HG02610 (cell line): Measurements from ENCODE around the gene BBX.

ENCODE experiments used
- ATAC-seq: cut with Tn5 transposase; IDR thresholded peaks from one replicate; pipeline ENCODE4 v1.9.1; 2021; ENCODE audit warnings: mild to moderate bottlenecking, moderate library complexity; ENCODE audit not compliant: unreplicated experiment

Gene BBX

DNA sequence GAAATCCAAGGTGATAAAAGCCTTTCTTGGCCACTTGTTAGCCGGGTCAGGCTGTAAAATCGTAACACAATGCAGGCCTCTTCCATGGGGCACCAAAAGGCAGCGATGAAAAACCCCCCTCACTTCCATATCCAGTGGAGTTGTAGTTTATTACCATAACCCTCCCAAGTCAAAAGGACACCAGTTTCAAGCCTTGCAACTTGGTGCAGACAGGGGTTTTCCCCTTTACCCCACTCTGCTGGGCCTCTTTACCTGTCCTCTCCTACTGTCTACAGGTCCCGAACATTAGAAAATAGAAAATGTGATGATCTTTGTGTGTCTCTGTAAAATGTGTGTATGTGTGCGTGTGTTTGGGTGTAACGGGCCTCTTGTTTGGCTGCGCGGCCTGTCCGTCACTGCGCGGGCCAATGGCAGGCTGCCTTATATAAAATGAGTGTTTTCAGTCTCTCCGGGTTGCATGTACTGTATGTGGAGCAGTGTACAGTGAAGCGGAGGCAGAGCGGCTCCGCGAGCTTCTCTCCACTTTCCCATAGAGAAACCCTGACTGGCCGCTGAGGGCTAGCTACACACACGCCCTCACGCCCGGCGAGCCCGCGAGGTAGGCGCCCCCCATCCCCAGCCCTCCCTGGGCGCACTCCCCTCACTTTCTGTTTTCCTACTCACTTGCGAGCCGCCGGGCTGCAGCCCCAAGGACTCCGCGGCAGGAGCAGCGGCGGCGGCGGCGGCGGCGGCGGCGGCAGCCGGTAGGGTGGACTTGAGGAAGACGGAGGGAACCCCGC, at the start of gene BBX:
TSS of gene BBX (plus strand) at position 453 of the 779 bp plus-strand sequence. CDS start 187,499 bp downstream, outside the sequence.
- ATAC-seq, result peak; percentile 95

DNA sequence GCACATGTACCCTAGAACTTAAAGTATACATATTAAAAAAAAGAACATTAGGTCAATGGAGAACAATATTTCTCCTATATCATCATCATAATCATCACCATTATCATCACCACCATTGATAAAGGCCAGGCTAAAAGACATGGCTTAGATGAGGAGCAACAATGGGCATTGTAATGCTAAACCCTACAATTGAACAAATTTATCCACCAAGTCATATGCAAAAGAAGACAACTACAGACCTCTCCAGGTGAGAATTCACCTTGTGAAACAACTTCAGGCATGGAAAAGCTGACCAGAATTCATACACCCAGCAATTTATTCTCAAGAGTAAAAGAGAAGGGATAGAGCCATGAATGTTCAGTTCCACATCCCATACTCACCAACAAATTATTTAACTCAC, 46.3 kb upstream of the BBX start:
- ATAC-seq, result no peak

DNA sequence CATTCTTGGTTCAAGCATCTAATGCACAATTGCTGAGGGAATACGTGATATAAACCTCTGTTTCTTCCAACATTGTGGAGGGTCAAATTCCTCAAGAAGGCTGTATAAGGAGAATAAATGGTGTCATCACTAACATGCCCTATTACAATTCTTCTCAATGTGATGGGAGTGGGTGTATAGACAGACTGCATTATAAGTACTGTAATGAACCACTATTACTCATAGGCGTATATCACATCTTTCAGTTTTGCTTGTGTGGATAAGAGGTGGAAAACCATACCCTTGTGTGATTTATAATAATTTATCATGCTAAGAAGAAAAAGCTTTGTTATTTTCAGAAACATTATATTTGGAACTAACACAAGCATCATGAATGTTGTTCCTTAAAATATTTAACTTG, 35.3 kb upstream of the BBX start:
- no peak for ATAC-seq

DNA sequence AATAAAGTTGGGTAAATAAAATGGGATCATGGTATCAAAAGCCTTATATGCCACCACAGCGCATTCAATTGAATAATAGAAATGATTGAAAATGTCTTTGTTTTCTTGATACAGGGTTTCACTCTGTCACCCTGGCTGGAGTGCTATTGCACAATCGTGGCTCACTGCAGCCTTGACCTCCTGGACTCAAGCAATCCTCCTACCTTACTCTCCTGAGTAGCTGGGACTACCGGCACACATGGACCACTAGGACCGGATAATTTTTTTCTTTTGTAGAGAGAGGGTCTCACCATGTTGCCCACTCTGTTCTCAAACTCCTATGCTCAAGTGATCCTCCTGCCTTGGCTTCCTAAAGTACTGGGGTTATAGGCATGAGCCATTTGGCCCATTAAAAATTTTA, 33.8 kb upstream of the BBX start:
- ATAC-seq, result no peak

DNA sequence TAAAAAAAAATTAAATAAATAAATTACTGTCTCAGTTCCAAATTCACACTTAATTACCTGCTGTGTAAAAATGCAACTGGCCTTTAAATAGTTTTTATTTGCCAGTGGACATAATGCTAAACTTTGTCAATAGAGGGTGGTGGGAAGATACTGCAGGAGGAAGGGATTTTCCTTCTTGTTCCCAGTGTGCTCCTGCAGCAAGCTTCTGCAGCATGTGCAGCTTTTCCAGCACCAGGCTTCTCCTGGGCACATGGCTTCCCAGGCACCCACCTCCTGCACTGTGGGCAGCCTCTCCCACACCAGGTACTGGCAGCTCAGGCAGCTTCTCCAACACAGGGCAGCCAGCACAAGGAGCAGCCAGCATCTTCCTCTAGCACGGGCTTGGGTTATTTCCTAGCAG, 29.6 kb upstream of the BBX start:
- no peak for ATAC-seq

DNA sequence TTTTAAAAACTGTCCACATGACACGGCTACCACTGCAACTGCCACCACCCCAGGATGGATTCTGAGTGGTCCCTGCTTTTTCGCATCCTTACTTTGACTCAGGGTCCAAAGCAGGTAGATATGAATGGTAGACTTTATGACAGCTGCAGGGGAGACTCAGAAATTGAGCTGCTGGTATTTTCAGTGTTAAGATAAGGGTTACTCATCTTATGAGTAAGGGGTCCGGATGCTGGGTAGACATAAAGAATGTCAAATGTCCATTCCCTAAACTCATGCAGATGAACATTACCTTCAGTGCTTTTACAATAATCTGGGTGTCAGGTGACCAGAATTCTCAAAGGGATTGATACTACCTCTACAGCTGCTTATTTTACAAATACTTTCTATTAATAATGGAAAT, 25.9 kb upstream of the BBX start:
- ATAC-seq, result no peak

DNA sequence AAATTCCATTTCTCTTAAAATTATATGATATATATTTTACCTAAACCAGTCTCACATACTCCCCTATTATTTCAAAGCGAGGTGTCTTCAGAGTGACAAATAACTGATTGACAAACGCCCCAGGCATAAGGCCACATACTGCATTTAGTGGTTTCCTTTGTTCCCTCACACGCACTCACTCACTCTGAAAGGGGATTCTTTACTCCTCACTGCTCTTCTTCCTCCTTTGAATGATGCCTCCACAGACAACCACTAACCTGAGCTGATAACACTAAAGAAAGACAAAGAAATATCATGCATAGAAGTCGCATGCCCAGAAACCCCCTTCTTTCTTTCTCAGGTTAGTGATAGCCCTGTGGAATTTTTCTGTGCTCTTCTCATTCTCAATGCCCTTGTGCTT, 24.1 kb upstream of the BBX start:
- no peak for ATAC-seq

DNA sequence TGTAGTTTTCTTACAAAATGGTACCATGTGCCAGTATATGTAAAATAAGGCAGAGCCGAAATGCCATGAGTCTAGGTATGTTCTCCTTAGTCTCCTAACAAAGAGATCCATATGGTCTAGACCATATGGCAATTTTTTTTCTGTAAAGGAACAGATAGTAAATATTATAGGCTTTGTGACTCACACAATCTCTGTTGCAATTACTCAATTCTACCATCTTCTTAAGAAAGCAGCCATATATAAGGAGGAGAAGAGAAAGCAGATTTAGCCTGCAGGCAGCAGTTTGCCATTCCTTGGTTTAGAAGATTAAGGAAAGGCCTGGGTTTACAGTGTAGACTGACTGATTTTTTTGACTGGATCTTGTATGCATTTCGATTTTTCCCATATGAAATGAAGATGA, 16.3 kb upstream of the BBX start:
- no peak for ATAC-seq

DNA sequence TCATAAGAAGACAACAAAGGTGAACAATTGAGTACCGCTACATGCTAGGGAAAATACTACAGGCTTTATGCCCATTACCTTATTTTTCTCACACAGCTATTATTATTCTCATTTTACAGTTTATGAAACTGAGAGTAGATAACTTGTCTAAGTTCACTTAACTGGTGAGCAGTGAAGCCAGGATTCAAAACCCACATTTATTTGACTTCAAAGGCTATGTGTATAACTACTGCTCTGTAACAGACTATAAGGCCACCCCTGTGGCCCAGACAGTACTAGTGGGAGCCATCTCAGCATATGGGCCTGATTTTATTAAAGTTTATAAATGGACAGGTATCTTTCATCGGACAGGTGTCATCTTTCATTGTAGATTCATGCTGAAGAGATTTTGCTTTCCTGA, 14.4 kb upstream of the BBX start:
- no peak for ATAC-seq

DNA sequence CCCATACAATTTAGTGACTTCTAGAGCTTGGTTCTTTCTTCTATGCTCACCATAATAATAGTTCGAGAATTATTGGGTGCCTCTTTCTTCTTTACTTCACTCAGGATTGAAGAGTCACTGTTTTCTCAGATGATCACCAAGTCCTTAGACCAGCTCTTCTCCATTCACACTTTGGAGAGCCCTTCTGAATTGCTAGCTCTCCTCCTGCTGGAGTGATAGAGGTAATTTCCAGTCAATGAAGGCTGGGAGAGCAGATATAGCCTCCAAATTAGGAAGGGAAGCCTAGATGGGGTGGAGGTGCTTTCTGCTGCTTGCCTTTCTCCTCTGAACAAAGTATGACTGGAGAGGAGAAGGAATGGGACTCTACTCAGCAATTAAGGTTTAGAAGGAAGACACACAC, 10.7 kb upstream of the BBX start:
- no peak for ATAC-seq

DNA sequence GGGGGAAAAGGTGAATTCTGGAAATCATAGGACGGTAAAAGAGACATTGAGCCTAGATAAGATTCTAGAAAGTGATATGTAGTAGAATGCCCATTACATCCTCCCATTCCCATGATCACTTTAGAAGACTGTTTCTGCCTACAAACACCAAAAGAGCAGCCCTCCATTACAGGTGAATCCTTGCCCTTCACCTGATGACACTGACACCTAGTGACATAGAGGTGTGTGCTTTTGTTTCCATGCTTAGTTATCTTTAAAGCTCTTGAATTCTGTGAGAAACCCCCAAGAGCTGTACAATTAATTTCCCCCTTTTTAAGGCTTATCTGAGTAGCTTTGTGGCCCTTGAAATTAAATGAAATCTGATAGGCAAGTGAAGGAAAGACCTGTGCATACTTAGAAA, 8.3 kb upstream of the BBX start:
- ATAC-seq, result no peak

DNA sequence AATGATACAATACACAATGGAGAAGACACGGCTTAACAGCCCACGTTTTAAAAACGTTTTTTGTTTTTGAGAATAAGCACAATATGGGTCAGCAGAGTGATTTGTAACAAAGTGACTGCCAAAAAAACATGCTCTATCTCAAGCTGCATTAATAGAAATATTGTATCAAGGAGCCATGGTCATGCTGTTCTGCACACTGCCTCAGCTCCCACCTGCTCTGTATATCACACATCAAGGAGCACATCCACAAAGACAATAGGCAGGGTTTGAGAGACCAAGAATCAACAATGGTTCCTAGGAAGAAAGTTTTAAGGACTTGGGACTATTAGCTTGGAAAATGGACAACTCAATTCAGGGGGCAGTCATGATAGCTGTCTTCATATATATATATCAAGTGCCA, 6.3 kb upstream of the BBX start:
- ATAC-seq, result no peak

DNA sequence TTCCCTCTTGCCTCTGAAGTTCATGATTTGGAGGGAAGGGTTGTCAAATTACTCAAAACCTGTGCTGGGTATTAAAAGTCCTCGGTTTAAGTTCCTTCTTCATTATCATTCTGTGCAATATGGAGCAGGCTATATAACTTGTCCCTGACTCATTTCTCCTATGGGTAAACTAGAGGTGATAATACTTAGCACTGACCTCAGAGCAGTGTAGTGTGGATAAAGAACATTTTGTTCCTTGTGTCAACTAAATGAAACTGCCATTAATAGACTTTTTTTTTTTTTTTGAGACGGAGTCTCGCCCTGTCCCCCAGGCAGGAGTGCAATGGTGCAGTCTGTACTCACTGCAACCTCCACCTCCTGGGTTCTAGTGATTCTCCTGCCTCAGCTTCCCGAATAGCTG, 2.2 kb upstream of the BBX start:
- no peak for ATAC-seq

DNA sequence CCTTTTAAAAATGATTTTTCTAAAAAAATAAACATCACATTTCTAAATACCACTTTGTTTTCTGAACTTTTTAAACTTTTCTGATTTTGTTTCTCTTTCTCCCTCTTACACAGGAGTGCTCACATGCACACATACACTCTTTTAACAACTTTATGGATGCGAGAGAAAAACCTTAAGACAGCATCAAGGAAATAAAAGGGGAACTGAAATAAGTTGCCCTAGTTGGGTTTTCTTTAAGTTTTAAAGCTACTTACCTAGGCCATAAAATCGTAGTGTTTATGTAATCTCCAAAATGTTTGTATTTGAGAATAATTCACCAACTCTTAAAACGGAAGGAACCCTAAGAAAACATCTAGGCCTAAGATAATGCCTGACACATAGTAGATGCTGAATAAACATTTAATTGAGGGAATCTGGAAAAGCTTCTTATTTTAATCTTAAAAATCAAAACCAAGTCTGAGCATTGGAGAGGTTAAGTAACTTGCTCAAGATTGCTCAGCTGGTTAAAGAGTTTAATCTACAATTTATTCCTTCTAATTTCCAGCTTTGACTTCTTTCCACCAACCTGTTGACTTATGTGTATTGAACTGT, 1.2 kb upstream of the BBX start:
- ATAC-seq, result no peak

DNA sequence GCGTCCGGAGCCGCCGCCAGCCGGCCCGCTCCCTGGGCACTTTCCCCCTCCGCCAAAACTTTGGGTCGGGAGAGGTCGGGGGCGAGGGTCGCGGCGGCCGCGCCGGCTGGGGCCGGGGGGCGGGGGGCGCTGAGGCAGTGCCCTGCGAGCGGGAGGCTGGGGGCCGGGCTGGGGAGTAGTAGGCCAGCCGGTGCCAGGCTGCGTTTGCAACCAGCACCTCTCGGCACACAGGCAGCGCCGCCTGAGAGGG, 452 bp downstream of the BBX start:
- ATAC-seq, result peak; percentile 26

DNA sequence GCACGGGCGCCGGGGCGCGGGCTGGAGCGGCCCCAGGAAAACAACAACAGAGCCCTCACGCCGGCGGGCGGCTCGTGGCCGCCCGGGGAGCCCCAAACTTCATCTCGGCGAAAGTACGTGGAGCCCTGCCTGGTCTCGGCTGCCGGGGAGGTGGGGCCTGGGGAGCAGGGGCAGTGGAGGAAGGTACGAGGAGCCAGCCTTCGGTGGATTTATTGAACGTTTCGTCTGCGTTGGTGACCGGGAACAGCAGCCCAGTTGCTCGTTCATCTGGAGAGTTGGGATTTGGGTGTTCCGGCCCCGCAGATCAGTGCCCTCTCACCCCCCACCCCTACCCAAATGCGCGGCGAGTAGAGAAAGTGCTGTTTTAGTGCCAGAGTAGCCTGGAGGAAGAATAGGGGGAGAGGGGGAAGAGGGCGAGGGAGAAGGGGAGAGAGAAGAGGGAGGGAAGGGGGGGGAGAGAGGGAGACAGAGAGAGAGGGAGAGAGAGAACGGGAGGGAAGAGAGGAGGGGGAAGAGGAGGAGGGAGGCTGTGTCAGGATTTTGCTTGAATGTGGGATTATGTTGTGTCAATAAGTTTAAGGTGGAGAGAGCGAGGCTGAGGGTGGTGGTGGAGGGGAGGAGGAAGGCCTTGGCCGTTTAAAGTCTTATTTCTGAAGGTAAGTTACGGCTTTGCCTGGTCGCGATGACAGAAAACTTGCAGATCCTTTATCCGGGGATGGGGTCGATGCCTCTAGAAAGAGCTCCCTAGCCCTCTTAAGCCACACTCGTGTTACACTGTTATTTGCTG, 970 bp downstream of the BBX start:
- peak; percentile 21 for ATAC-seq

DNA sequence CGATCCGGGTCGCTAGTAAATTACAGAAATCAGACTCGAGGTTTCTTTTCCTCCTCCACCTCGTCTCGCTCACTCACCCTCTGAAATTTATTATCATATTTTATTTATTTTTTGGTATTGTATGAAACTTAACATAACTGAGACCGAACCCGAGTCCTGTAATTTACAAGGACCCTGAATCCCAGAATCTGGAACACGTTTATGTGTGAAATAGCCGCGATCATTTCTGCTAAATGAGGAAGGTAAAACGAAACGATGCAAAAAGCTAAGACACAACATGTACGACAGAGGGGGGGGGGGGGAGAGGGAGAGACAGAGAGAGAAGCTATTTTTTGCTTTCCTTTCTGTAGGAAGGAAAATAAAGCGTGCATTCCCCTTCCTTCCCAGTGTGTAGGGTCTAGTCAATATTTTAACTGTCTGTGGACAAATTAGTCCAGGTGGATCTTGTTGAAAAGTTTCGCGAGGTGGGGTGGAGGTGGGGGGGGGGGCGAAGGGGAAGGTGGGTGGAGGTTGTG, 1.6 kb downstream of the BBX start:
- no peak for ATAC-seq

DNA sequence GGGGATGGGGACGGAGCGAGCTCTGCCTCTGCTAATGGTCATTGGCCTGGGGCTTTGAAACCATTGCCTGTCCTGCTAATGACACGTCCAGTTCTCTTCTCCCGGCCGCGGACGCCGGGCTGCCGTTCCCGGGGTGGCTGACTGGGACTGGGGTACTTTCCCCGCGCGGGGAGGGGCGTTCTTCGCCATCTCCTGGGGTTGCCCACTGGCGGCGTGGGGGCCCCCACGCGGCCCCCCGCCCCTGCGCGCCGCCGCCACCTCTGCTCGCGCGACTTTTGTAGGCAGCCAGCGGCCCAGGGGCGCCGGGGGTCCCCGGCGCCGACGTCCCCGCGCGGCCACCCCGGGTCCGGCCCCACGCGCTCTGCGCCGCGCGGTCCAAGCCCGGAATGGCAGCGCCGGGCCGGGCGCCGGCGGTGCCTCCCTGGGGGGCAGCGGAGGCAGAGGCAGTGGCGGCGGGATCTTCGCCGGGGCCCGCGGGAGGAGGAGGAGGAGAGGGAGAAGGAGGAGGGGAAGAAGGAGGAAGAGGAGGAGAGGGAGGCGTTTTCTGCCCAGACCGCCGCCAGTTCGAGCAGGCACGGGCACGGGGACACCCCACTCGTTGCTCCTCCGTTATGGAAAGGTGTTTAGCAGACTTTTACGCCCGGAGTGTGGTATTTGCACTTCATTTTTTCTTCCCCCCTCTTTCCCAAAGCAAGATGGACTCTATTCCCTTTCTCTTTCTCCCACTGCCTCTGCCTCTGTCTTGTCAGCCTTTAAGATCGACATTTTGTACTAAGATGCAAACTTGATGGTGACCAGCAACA, 2.3 kb downstream of the BBX start:
- ATAC-seq, result no peak

DNA sequence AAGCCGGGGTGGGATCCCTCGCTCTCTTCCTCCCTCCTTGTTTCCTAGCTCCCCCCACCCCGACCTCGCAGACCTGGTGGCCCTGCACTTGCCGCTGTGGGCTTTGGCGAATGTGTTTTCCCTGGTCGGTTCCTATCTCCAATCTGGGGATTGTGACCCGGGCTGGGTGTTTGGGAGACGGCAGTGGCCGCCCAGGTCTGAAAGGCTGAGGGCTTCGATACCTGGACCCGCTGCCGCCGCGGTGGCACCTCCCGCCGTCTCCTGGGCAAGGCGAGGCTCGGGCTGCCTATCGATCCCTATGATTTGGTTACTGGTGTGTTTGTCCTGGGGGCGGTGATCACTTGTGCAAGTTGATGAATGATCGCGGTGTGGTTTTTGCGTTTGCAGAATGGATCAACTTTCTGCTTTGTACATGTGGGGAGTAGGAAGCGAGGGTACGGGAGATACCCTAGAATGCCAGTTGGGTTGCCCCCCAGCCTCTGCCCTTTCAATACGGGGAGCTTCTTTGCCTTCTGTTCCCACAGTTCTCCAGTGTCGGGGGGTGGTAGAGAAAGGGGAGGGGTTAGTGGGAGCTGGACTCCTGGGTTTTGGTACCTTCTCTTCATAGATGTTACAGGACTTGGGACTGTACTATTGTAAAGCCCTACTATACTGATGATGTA, 3.0 kb downstream of the BBX start:
- no peak for ATAC-seq

DNA sequence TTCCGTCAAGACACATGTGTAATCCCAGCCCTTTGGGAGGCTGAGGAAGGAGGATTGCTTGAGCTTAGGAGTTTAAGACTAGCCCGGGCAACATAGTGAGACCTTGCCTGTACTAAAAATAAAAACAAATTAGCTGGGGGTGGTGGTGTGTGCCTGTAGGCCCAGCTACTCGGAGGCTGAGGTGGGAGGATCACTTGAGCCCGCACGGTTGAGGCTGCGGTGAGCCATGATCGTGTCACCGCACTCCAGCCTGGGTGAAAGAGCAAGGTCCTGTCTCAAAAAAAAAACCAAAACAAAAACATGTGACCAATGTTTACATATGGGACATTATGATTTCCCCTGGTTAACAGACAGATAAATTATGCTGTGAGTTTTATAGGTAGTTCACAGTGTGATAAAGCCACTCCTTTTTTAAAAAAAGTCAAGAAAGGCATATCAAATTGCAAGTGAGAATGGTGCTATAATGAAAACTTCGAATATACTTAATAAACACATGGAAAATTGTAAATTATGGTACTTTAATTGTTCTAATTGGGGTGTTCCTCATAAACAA, 9.2 kb downstream of the BBX start:
- ATAC-seq, result no peak

DNA sequence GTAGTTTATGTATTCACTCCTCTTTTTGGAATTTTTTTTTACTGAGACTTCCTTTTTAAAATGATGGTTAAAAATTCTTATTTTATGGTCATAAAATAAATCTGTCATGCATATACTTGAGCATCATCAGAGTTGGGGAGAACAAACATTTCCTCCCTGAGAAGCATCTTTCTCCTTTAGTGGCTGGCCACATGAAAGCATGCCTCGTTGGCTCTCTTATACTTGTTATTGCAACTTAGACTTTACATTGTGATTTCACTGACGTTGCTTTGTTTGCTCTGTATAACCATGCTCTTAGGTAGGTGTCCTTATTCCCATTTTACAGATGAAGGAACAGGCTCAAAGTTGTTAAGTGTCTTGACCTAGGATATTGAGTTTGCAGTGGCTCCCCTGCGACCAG, 18.1 kb downstream of the BBX start:
- ATAC-seq, result no peak
